ENCODE results near the gene CHIT1. TPM values are rescaled to one million over a fixed set of nuclear protein-coding genes. Genes with fewer than 3 reads are reported as not detected.
"Not testable (repeated sequence)": the region's sequence is repeated elsewhere in the genome, so short reads cannot be mapped to it uniquely, and the experiment has no call there.

Gene CHIT1
- not detected for polyA plus RNA-seq (2013, experiment 1 of 2; ENCODE audit: insufficient read length)
- not detected for polyA plus RNA-seq (2013, experiment 2 of 2; ENCODE audit: insufficient read length)

DNA sequence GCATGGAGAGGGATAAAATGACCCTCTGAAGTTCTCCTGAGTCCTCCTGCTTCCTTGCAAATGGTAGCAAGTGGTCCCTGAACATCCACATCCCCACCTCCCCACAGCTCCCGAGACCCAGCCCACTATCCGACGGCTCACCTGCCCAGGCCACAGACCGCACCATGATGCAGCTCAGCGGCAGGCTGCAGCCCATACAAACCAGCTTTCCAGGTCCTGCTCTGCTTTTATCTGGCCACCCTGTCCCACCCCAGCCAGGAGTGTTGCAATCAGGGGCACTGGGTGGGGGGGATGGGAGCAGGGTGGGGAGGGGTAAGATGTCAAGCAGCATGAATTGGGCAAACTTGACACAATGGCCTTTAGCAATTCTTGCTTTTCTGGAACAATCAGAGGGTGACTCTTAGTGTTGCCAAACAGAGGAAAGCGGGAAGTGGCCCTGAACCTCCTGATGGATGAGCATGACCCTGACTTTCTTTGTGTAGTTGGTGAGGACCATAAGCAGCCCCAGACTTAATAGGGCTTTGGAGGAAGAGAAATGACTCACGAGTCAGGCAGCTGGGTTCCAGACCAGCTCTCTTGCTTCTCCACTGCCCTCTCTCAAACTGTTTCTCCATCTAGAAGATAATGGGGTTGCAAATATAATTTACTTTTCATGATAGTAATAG lies at the start of gene CHIT1:
CHIT1 (minus strand) TSS at position 203 of the 665 bp plus-strand sequence; CDS start at position 166, 37 bp downstream.
- no peak for DNase-seq

DNA sequence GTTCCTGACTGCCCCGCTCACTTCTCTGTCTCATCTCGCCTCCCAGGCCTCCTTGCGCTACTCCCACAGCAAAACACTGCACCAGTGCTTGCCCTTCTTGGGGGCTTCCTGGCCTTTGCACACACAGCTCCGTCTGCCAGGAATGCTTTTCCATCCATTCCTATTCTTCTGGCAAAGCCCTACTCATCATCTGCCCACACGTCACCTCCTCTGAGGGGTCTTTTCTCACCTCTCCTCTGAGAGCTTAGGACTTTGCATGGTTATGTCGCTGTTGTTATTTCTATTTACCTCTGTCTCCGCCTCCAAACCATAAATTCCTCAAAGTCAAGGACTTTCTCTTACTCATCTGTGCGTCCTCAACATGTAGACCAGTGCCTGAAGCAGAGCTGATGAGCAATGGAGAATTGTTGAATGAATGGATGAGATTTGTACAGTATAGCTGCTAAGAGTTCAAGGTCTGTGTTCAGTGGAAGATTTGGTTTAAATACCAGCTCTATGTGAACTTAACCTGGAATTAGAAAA lies 49.5 kb upstream of the CHIT1 start:
- no peak for DNase-seq

DNA sequence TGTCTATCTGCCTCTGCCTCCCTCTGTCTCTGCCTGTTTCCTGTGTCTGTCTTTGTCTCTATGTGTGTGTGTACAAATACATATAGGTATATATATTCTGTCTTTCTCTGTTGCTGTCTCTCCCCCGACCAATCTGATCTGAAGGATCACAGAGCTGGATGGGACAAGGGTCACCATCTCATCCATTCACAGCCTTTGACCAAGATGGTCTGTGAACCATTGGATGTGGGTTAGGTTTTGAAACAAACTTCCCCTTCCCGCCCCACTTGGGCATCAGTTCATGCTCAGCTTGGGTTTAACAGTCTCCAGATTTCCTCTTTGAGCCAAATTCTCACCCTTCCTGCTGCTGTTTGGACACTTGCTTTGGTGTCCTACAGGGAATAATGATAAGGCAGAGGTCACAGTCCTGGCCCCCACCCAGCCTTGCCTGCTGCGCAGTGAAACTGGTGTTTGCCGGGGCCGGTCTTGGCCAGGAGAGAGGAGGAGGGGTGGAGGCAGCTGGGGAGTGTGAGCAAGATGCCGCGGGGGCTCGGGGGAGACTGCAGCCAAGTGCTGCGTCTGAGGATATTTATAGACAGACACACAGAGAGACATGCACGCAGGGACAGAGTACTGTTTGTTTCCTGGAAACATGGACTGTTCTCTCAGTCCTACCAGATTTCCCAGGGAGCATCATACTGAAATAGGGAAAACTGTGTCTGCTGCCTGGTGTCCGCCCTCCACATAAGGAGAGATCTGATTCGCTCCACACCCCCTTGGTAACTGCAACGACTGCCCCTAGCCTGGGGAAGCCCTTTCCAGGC lies 48.8 kb upstream of the CHIT1 start:
- DNase-seq, result peak; percentile 71

DNA sequence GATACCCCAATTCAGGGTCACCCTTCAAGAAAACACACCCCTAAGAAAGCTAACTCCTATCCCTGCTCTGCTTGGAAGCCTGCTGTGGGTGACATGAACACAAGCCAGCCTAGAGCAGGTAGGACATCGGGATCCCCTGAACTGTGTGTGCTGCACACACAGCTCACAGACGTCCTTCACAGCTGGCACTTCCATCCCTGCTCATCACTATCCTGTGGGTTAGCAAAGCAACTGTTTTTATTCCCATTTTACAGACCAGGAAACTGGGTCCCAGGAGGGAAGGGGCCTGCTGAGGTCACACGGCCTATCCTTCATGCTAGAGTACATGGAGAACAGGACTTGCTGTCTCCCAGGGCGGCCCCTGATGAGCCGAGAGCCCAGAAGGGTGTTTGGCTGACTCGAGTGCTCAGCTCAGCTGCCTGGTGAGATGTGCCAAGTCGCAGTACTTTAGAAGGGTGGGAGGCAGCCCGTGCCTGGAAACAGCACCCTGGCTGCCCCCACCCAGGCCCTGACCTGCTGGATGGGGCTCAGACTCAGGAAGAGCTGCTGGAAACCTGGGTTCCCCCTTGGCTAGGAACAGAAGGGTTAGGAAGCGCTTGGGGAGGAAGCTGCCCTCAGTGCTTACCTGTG lies 47.6 kb upstream of the CHIT1 start:
- DNase-seq, result no peak

DNA sequence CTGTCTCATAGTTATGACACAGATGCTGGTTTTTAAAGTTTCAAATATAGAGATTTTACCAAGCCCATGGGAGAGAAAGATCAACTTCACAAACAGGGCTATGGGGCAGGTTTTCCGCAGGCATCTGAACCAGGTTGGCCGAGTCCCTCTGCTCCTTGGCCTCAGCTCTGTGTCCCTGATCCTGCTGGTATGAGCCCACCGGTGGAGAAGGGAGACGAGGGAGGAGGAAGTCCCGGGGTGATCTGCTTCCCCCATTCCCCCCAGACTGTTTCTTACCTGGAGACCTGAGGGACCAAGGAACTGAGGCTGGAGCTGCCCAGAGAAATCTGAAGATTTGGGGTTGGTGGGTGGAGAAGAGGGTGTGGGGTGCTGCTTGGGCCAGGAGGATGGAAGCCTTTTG lies 46.9 kb upstream of the CHIT1 start:
- DNase-seq, result no peak

DNA sequence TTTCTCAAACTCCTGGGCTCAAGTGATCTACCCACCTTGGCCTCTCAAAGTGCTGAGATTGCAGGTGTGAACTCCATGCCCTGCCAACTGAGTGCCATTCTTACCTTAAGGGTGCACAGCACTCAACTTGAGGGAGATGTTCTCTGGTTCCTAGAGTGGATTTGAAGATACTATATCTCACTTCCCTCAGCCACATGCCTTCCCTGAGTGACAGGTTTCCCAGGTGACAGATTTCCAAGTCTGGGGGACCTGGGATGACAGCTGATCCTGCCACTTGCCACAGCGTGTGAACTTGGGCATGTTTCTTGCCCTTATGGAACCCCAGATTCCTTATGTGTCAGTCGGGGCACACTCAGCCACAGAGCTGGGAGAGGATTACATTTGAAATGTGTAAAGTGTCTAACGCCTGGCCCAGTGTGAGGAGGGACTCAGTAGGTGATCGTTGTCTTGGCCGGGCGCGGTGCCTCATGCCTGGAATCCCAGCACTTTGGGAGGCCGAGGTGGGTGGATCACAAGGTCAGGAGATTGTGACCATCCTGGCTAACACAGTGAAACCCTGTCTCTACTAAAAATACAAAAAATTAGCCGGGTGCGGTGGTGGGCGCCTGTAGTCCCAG lies 46.3 kb upstream of the CHIT1 start:
- no peak for DNase-seq

DNA sequence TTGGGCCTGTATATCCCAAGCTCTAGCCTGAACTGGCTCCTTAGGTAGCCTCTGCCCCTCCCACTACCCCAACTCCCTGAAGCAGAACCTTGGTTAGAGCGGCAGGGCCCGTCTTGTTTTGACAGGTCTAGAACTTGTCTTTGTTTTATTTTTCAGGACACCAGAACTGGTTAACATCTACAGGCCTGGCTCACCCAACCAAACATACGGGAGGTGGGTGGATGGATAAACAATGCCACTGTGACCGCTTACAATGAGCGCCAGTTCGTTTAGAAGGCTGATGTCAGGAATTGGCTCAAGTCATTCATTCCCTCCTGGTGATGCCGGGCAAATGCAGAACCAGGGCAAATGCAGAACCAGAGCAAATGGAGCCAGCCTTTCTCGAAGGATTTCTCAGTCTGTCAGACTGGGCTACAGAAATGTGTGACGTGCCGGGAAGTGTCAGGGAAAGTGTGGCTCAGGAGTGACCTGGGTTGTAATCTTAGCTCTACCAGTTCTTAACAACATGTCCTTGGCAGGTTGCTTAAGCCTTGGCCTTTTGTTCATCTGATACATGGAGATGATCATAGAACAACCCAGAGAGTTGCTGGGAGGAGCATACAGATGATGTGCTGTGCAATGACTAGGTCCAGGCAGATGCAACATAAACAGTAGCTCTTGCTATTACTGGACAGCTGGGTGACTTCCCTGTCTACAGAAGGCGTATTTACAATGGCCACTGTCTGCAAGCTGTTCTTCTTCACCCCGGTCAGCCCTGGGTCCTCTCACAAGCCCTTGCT lies 45.3 kb upstream of the CHIT1 start:
- DNase-seq, result no peak

DNA sequence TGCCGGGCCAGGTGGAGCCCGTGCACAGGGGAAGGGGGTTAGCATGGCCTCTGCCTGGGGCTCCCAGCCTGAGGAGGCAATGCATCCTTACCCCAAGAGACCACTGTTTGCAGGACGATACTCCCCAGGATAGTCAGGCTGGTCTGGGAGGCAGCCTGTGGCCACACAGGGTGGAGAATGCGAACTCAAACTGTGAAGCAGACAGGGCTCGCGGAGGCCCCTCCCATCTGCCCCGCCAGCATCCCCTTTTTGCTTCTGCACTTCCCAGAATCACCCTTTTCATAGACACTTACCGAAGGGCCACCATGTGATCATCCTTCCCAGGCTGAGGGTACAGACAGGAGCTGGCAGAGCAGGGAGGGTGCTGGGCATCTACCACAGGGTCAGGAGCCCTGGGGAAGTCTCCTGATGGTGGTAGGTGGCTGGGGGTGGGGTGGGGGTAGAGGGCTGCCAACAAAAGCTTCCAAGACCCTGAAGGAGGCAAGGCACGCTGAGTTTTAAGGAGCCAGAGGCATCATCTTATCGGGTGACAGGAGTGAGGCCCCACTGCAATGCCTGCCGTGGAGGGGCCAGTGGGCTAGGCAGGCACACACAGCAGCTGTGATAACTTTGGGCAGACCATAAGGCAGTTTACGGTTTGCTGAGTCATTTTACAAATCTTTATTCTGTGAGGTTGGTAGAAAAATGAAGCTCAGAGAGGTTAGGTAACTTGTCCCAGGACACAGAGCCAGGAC lies 44.6 kb upstream of the CHIT1 start:
- no peak for DNase-seq

DNA sequence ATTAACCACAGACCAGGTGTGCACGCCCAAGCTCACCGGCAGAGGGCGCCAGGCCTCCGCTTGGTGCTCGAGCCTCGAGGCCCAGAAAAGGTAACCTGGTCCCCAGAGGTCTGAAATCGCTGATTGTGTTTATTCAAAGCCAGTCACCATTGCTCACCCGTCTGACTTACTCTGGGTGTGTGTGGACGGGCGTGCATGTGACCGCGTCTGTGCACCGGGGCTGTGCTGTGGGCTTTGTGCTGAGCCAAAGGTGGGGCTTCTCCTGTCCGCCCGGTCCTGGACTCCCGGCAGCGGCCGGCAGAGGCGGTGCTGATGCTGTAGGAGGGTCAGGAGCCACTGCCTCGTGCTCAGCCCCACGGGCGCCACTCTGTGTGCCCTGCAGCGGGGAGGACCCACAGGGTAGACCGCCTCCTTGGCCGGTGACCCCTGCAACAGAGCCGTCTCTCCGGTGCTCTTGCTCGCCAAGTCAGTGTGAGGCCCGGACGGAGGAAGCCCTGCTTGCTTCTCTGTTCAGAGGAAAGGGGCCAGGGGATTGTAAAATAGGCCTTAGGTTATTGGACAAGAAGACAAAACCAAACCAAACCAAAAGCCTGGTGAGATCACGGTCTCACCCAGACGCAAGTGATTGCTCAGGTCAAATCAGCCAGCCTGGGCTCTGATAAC lies 43.9 kb upstream of the CHIT1 start:
- peak; percentile 66 for DNase-seq

DNA sequence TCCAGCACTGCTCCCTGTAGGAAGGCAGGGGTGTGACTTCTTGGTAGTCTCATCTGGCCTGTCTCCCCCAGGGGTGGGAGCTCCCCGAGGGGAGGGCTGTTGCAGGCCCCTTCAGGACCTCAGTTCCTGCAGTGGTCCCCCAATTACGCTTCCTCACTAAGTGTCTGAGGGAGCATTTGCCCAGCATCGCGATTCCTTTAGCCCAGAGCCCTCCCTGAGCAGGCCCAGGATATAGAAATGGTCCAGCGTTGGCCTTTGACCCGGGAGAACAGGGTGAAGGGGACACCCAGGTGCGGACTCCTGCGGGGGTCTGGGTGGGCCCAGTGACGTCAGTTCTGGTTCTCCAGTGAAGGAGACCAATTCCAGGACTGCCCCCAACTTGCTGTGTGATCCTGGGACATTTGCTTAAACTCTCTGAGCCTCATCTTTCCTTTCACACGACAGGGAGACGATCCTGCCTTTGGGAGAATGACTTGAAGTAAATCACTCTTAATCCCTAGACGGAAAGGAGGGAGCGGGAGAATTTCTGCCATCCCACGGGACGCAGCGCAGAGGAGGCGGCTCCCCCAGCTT lies 43.2 kb upstream of the CHIT1 start:
- DNase-seq, result no peak

DNA sequence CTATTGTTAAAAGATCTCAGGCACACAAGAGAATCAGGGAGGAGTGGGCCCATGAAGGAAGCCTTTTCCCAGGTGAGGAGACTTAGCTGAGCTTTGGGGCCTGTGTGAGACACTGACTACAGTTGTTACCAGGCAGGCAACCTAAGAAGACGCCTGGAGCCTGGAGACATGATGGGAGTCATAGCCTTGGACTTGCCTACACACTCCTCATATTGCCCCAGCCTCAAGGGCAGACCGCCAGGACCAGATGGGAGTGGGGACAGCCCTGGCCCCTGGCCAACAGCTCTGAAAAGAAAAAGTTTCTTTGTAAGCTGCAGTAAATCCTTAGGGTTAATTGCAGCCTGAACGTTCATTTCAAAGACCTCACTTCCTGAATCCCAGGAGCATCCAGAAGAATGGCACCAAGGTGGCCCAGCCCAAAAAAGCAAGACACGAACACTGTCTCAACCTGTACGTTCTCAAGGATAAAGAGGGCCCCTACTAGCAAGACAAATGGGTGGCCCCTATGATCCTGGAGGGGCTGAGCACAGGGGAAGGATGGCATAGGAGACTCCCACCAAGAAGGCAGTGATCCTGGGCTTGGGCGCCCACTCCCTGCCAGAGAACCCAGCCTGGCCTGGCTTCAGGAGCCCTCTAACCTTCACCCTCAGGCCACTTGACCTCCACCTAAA lies 42.6 kb upstream of the CHIT1 start:
- no peak for DNase-seq

DNA sequence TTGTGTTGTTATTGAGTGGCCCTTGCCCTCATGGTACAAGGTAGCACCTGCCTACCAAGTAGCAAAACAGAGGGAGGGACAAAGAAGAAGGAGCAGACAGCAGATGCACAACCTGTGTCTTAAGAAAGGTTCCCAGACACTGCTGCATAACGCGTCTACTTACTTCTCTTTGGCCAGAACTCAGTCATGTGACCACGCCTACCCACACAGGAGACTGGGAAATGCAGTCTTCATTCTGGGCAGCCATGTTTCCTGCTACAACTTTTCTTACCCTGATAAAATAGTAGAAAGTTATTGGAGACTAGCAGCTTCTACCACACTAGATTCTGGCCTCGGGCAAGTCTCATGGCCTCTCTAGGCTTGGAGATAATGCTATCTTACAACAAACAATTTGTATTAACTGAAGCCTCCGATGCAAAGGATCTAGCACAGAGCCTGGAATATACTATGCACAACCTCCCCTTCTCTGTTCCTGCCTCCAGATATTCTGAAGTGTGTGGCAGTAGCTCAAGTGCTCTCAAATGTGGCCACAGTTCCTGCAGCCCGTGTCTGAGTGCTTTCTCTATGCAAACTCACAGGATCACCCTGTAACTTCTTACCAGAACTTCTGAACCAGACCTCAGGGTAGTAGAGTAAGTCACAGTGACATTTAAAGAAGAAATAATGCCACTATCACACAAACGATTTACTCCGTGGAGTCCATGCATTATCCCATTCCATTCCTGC lies 41.7 kb upstream of the CHIT1 start:
- peak; percentile 62 for DNase-seq

DNA sequence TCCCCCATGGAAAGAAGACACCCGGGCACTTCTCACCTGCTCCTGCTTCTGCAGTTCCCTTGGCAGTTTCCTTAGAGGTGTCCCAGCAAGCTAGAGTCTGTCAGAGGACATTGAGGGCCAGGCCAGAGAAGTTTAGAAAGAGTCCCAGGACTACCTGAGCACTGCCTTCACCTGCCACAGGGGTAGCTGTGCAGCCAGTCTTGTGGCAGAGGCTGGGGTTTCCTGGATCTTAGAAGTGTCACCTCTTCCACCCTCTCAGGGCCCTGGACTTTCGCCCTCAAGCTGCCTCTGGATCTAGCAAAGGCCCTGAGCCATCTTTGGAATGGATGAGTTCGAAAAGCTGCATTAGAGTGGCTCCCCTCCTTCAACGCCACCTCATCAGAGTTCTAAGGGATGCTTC lies 41.0 kb upstream of the CHIT1 start:
- DNase-seq, result no peak

DNA sequence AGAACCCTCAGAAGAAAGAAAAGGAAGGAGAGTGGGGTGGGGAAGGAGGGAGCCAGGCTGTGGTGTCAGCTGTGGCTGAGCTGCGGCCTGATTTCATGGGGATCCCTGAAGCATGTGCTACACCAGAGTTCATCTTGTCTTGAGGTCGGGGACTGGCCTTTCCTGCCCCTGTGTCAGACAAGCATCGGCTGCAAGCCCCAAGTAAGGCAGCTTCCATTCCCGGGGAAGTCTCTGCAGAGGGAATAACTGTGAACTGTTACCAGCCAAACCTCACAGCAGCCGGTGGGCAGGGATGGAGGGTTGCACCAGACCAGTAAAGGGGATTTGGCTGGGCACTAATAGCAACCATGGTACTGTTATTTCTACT lies 40.2 kb upstream of the CHIT1 start:
- DNase-seq, result no peak

DNA sequence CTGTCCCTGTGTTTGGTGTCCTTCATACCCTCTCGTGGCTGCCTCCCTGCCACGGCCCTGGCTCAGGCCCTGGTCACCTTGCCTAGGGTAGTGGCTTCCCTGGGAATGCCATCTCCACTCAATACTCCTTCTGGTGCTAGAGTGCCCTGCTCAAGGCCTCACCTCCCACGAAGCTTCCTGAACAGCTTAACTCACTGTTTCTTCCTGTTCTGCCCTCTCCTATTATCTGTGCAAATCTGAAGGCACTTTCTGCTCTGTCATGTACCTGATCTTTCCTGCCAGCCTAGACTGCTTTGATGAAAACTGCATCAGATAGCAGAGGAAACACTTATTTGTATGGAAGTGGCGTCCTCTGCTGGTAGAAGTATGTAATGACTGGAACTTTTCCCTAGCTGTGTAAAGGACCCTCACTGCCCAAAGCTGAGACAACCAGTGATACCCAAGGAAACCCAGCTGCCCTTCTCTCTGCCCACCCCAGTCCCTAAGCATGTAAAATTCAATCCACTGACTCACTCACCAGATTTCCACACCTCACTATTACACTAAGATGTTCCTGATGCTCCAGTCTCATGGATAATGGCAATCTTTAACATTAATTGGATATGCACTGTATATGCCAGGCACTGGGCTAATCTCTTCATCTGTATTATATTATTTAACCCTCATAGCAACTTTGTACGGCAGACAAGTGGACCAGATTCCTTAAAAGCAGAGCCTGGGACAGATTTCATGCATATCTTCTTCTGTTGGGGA lies 39.6 kb upstream of the CHIT1 start:
- peak; percentile 67 for DNase-seq

DNA sequence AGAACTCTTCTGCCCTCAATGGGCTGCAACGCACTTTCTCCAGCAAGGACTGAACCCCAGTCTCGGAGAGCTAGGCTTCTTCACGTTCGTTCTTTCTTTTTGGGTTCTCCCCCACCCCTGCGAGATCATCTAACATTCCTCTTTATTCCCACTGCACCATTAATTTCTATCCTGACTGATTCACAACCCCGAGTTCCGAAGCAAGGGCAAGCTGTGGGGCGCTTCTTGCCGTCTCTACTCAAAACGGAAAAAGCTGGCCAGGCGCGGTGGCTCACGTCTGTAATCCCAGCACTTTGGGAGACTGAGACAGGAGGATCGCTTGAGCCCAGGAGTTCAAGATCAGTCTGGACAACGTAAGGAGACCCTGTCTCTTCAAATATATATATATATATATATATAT lies 38.4 kb upstream of the CHIT1 start:
- DNase-seq, result no peak

DNA sequence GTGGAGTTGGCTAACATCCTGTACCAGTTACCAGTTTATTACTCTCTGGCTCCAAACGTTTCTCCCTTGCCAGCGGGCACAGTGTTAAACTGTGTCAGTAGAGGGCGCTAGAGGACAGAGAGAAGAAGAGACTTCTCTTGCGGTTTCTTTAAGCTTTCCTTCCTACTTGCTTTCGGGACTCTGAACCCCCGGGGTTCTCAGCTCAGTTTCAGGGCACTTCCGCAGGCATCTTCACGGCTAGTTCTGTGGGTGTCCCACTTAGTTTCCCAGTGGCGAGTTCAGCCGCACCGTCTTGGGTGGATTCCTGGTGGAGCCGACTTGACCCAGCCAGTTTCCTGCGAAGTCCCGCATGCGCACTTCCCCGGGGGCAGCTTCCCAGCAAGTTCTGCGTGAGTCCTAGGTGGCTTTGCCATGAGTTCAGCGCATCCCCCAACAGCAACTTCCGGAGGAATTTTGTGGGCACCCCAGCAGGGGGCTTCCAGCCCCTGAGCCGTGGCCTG lies 37.9 kb upstream of the CHIT1 start:
- peak; percentile 83 for DNase-seq

DNA sequence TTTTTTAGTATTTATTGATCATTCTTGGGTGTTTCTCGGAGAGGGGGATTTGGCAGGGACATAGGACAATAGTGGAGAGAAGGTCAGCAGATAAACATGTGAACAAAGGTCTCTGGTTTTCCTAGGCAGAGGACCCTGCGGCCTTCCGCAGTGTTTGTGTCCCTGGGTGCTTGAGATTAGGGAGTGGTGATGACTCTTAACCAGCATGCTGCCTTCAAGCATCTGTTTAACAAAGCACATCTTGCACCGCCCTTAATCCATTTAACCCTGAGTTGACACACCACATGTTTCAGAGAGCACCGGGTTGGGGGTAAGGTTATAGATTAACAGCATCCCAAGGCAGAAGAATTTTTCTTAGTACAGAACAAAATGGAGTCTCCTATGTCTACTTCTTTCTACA lies 36.7 kb upstream of the CHIT1 start:
- not testable (repeated sequence) for DNase-seq

Data from fibroblast of skin of abdomen (primary cell).